Activated CD8-positive, alpha-beta T cell treated with anti-CD3 and anti-CD28 coated beads for 36 hours (primary cell): ENCODE data around the gene LILRA1. TPM values are rescaled to one million over a fixed set of nuclear protein-coding genes. Genes with fewer than 3 reads are reported as not detected.
"Not testable (repeated sequence)": the region's sequence is repeated elsewhere in the genome, so short reads cannot be mapped to it uniquely, and the experiment has no call there.

Experiments used
- ATAC-seq: fragments of 200-7000 bp; cut with Tn5 transposase; one replicate; pipeline ENCODE4 v1.10.0; 2021; ENCODE audit warnings: mild to moderate bottlenecking, moderate library complexity
- CTCF ChIA-PET: fragments of 350-600 bp; sonication (Branson Sonifier 250); formaldehyde crosslinking; loops from one replicate; lab custom pipeline; 2021; ENCODE audit warnings: antibody characterized with exemption; lab: Charles Lee
- POLR2A ChIA-PET: fragments of 350-600 bp; sonication (Branson Sonifier 250); formaldehyde crosslinking; loops from one replicate; lab custom pipeline; 2021; ENCODE audit warnings: antibody characterized with exemption; lab: Charles Lee
- DNase-seq: peaks from one replicate; pipeline ENCODE4 v3.0.0-alpha.2; 2020
- H3K27ac Mint-ChIP-seq: one replicate; pipeline ENCODE4 v1.8.0; 2021; ENCODE audit warnings: mild to moderate bottlenecking, mixed read lengths
- H3K27me3 Mint-ChIP-seq: one replicate; pipeline ENCODE4 v1.8.0; 2021; ENCODE audit warnings: mixed read lengths
- H3K36me3 Mint-ChIP-seq: one replicate; pipeline ENCODE4 v1.8.0; 2021; ENCODE audit warnings: low read depth, mixed read lengths
- H3K4me1 Mint-ChIP-seq: one replicate; pipeline ENCODE4 v1.8.0; 2021; ENCODE audit warnings: low read depth, mixed read lengths
- H3K4me3 Mint-ChIP-seq: one replicate; pipeline ENCODE4 v1.8.0; 2021; ENCODE audit warnings: mild to moderate bottlenecking, moderate library complexity, mixed read lengths
- H3K9me3 Mint-ChIP-seq: one replicate; pipeline ENCODE4 v1.8.0; 2021; ENCODE audit warnings: mixed read lengths
- intact Hi-C: fragments of 100-400 bp; cut with micrococcal nuclease; formaldehyde crosslinking; loops from one replicate; pipeline ENCODE4 v1.10.0; 2022
- total RNA-seq, 2 experiments: library from RNA; stranded (reverse); gene quantifications; one replicate each; pipeline ENCODE4 v1.2.3, GENCODE V29; 2021
- TF ChIP-seq, protein P1 (sequence below): fragments of 200-600 bp; IDR thresholded peaks from one replicate; pipeline ENCODE4 v1.8.0; 2022; ENCODE audit warnings: antibody characterized with exemption, mild to moderate bottlenecking

Gene LILRA1
- total RNA-seq, 2 experiments from 2014 or later: not detected

DNA sequence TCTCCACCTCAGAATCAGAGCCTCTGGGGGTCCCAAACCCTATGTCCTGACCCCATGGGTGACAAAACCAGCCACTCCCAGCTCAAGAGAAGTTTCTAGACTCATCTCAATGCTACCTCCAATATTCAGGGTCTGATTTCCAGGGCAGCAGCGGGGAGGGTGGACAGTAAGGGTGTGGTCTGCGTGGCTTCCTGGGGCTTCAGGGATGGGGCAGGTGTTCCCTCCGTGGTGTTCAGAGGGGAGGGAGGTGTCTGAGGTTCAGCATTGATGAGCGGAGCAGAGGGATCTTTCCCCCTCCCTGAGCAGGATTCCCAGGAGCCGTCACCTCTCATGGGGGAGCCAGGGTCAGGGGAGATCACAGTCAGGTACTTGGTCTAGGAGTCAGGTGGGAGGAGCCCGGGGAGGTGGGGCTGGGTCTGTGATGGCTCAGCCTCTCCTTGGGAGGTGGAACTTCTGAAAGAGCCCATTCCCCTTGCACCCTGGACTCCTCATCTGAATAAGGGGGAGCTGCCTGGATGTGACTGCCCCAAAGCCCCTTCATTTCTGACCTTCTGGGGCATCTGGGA, 16.9 kb upstream of the LILRA1 start:
- TF ChIP-seq, protein P1, sequence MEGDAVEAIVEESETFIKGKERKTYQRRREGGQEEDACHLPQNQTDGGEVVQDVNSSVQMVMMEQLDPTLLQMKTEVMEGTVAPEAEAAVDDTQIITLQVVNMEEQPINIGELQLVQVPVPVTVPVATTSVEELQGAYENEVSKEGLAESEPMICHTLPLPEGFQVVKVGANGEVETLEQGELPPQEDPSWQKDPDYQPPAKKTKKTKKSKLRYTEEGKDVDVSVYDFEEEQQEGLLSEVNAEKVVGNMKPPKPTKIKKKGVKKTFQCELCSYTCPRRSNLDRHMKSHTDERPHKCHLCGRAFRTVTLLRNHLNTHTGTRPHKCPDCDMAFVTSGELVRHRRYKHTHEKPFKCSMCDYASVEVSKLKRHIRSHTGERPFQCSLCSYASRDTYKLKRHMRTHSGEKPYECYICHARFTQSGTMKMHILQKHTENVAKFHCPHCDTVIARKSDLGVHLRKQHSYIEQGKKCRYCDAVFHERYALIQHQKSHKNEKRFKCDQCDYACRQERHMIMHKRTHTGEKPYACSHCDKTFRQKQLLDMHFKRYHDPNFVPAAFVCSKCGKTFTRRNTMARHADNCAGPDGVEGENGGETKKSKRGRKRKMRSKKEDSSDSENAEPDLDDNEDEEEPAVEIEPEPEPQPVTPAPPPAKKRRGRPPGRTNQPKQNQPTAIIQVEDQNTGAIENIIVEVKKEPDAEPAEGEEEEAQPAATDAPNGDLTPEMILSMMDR: no peak
- no peak for ATAC-seq
- POLR2A ChIA-PET: no interaction called here

DNA sequence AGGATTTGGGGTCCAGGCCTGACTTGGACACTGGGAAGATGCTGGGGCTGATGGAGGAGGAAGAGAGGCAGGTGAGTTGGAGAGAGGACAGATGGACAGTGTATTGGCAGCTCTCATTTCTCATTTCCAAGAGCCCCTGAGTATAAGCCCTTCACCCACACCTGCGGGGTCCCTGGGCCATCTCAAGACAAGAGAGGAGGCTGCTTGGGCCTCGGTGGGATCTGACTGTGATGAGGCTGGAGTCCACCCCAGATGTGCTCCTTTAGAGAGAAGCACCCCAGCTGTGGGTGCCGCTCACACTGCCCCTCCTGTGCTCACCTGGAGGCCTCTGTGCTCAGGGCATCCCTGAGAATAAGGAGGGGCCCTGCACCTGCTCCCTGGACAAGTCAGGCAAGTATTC, 16.1 kb upstream of the LILRA1 start:
- no peak for DNase-seq
- intact Hi-C loops: no loop called here
- H3K9me3 Mint-ChIP-seq: peaks cover 3% of the 10 kb centered on the region
- H3K36me3 Mint-ChIP-seq: peaks cover 1% of the 10 kb centered on the region
- peaks cover 3% of the 10 kb centered on the region for H3K4me1 Mint-ChIP-seq
- CTCF ChIA-PET: no interaction called here
- H3K27ac Mint-ChIP-seq: no peak overlapping the region
- H3K4me3 Mint-ChIP-seq: no peak overlapping the region
- ATAC-seq: no peak
- POLR2A ChIA-PET: no interaction called here
- H3K27me3 Mint-ChIP-seq: peaks cover 24% of the 10 kb centered on the region
- TF ChIP-seq, protein P1: no peak

More for the DNA sequence above, 16.9 kb upstream of the LILRA1 start:
- Mint-ChIP-seq H3K27ac (no peak overlapping the region), H3K27me3 (peaks cover 25% of the 10 kb centered on the region), H3K4me3 (no peak overlapping the region), H3K36me3 (no peaks in the 10 kb centered on the region), H3K9me3 (peaks cover 2% of the 10 kb centered on the region), H3K4me1 (peaks cover 3% of the 10 kb centered on the region)
- intact Hi-C loops: no loop called here
- CTCF ChIA-PET: no interaction called here
- DNase-seq: no peak

DNA sequence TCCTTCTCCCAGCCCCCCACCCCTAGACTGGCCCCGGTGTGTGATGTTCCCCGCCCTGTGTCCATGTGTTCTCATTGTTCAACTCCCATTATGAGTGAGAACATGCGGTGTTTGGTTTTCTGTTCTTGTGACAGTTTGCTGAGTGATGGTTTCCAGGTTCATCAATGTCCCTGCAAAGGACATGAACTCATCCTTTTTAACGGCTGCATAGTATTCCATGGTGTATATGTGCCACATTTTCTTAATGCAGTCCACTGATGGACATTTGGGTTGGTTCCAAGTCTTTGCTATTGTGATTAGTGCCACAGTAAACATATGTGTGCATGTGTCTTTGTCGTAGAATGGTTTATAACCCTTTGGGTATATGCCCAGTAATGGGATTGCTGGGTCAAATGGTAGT, 15.2 kb upstream of the LILRA1 start:
- H3K27me3 Mint-ChIP-seq: peaks cover 23% of the 10 kb centered on the region
- H3K27ac Mint-ChIP-seq, CTCF ChIA-PET, ATAC-seq, intact Hi-C loops, H3K4me3 Mint-ChIP-seq, H3K4me1 Mint-ChIP-seq, H3K9me3 Mint-ChIP-seq, POLR2A ChIA-PET, H3K36me3 Mint-ChIP-seq, DNase-seq: not testable (repeated sequence)

GRCh38 chr19:54586397-54586796, 7.0 kb upstream of the LILRA1 start:
- Mint-ChIP-seq H3K27ac (no peak overlapping the region), H3K4me1 (no peaks in the 10 kb centered on the region), H3K9me3 (peaks cover 6% of the 10 kb centered on the region), H3K36me3 (peaks cover 1% of the 10 kb centered on the region), H3K27me3 (peaks cover 25% of the 10 kb centered on the region), H3K4me3 (no peak overlapping the region)
- intact Hi-C loops: no loop called here
- TF ChIP-seq, protein P1: no peak
- no peak for DNase-seq
- ChIA-PET POLR2A (no interaction called here), CTCF (no interaction called here)
- no peak for ATAC-seq

DNA sequence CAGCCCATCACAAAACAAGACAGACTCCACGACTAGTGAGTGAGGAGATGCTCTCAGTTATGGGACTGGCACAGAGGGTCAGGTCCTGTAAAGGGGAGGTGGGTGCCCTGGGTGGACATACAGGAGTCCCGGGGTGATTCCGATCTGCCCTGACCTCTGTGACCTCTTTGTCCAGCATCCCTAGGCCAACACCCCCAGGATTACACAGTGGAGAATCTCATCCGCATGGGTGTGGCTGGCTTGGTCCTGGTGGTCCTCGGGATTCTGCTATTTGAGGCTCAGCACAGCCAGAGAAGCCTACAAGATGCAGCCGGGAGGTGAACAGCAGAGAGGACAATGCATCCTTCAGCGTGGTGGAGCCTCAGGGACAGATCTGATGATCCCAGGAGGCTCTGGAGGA, 6.4 kb upstream of the LILRA1 start:
- no peak overlapping the region for H3K4me3 Mint-ChIP-seq
- no peak for ATAC-seq
- peaks cover 1% of the 10 kb centered on the region for H3K36me3 Mint-ChIP-seq
- CTCF ChIA-PET: no interaction called here
- peaks cover 8% of the 10 kb centered on the region for H3K9me3 Mint-ChIP-seq
- DNase-seq: no peak
- H3K27ac Mint-ChIP-seq: no peak overlapping the region
- peaks cover 22% of the 10 kb centered on the region for H3K27me3 Mint-ChIP-seq
- intact Hi-C loops: no loop called here
- no peaks in the 10 kb centered on the region for H3K4me1 Mint-ChIP-seq
- TF ChIP-seq, protein P1: no peak
- POLR2A ChIA-PET: no interaction called here

DNA sequence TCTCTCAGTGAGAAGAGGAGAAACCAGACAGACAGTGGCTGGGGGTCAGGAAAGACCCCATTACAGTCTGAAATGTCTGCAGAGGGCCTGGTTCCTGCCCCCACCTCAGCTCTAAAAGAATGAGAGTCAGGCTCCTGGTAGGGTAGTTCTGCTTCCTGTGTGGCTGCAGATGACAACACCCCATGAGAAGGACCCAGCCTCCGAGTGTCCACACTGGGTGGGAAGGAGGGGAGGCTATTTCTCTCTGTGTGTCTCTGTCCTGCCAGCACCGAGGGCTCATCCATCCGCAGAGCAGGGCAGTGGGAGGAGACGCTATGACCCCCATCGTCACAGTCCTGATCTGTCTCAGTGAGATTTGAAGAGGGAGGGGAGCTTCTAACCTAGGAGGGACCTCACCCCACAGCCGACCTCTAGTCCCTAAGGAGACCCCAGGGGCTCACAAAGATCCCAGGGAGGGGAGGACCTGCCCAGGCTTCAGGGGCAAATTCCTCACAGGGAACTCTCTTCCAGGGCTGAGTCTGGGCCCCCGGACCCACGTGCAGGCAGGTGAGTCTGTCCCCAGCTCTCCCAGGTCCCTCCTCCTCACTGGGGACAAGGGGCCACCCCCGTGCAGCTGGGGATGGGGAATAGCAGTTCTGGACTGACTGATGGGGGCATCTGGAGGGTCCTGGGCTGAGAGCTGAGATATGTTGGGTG, 647 bp downstream of the LILRA1 start:
- H3K27ac Mint-ChIP-seq, H3K4me1 Mint-ChIP-seq, H3K27me3 Mint-ChIP-seq, H3K36me3 Mint-ChIP-seq, CTCF ChIA-PET, intact Hi-C loops, H3K9me3 Mint-ChIP-seq, H3K4me3 Mint-ChIP-seq, ATAC-seq, DNase-seq, POLR2A ChIA-PET: not testable (repeated sequence)
